WTC11 (cell line): ENCODE results near the gene ALPI.

Source experiments
- AFF4 ChIP-seq: sonication (generic); formaldehyde crosslinking; IDR thresholded peaks from 2 replicates; pipeline ENCODE4 v1.8.1; 2023; ENCODE audit warnings: mild to moderate bottlenecking, missing genetic modification reagents, borderline replicate concordance
- ATF2 ChIP-seq: sonication (generic); formaldehyde crosslinking; IDR thresholded peaks from 2 replicates; pipeline ENCODE4 v1.8.1; 2022; ENCODE audit warnings: low read depth, missing genetic modification reagents, borderline replicate concordance
- CTCF ChIP-seq: fragments of 200-600 bp; IDR thresholded peaks from 2 replicates; pipeline ENCODE4 v1.8.0; 2022; ENCODE audit warnings: antibody characterized with exemption
- E2F4 ChIP-seq: sonication (generic); formaldehyde crosslinking; IDR thresholded peaks from 2 replicates; pipeline ENCODE4 v1.8.1; 2022; ENCODE audit warnings: low read depth, mild to moderate bottlenecking, moderate library complexity, missing genetic modification reagents, borderline replicate concordance
- ESRRA ChIP-seq: sonication (generic); formaldehyde crosslinking; IDR thresholded peaks from 2 replicates; pipeline ENCODE4 v1.8.1; 2022; ENCODE audit warnings: mild to moderate bottlenecking, missing genetic modification reagents, borderline replicate concordance
- NFE2L1 ChIP-seq: sonication (generic); formaldehyde crosslinking; IDR thresholded peaks from 2 replicates; pipeline ENCODE4 v1.8.1; 2023; ENCODE audit warnings: missing genetic modification reagents
- NR2C2 ChIP-seq: sonication (generic); formaldehyde crosslinking; IDR thresholded peaks from 2 replicates; pipeline ENCODE4 v1.8.0; 2022; ENCODE audit warnings: mild to moderate bottlenecking, missing genetic modification reagents
- PREB ChIP-seq: sonication (generic); formaldehyde crosslinking; IDR thresholded peaks from 2 replicates; pipeline ENCODE4 v1.8.1; 2022; ENCODE audit warnings: mild to moderate bottlenecking, missing genetic modification reagents, moderate library complexity, borderline replicate concordance
- PRRX2 ChIP-seq: fragments of 250-450 bp; sonication (Bioruptor Pico); IDR thresholded peaks from 2 replicates; pipeline ENCODE4 v1.8.0; 2021; ENCODE audit warnings: mild to moderate bottlenecking
- TP53 ChIP-seq: sonication (generic); formaldehyde crosslinking; IDR thresholded peaks from 2 replicates; pipeline ENCODE4 v1.8.1; 2023; ENCODE audit warnings: mild to moderate bottlenecking, missing genetic modification reagents
- ZNF138 ChIP-seq: sonication (generic); formaldehyde crosslinking; conservative IDR thresholded peaks from 2 replicates; pipeline ENCODE4 v1.8.1; 2022; ENCODE audit warnings: mild to moderate bottlenecking, moderate library complexity, missing genetic modification reagents
- TF ChIP-seq, protein P1 (sequence below): sonication (generic); formaldehyde crosslinking; IDR thresholded peaks from 2 replicates; pipeline ENCODE4 v1.8.1; 2022; ENCODE audit warnings: mild to moderate bottlenecking, moderate library complexity, missing genetic modification reagents
- TF ChIP-seq, protein P2 (sequence below): sonication (generic); formaldehyde crosslinking; IDR thresholded peaks from 2 replicates; pipeline ENCODE4 v1.8.1; 2023; ENCODE audit warnings: mild to moderate bottlenecking, missing genetic modification reagents, moderate library complexity
- TF ChIP-seq, protein P3 (sequence below): sonication (generic); formaldehyde crosslinking; IDR thresholded peaks from 2 replicates; pipeline ENCODE4 v1.8.0; 2022; ENCODE audit warnings: mild to moderate bottlenecking, missing genetic modification reagents

GRCh38 chr2:232418466-232419244 lies 37.3 kb upstream of the ALPI start:
- no peak for TF ChIP-seq CTCF
- TF ChIP-seq ZNF138 (CRISPR knock-in tag) = no peak
- TF ChIP-seq ATF2 (CRISPR knock-in tag) = no peak
- TF ChIP-seq NR2C2 (CRISPR knock-in tag) = no peak
- no peak for TF ChIP-seq PRRX2
- TF ChIP-seq E2F4 (CRISPR knock-in tag) = no peak
- TF ChIP-seq, protein P1, sequence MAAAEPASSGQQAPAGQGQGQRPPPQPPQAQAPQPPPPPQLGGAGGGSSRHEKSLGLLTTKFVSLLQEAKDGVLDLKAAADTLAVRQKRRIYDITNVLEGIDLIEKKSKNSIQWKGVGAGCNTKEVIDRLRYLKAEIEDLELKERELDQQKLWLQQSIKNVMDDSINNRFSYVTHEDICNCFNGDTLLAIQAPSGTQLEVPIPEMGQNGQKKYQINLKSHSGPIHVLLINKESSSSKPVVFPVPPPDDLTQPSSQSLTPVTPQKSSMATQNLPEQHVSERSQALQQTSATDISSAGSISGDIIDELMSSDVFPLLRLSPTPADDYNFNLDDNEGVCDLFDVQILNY (CRISPR knock-in tag) = no peak
- TF ChIP-seq TP53 (CRISPR knock-in tag) = 0 out of 2 replicates have a peak, but pooled peaks have one; percentile 9
- no peak for TF ChIP-seq PREB (CRISPR knock-in tag)
- TF ChIP-seq NFE2L1 (CRISPR knock-in tag) = no peak
- TF ChIP-seq ESRRA (CRISPR knock-in tag) = no peak
- no peak for TF ChIP-seq AFF4 (CRISPR knock-in tag)
- TF ChIP-seq, protein P2, sequence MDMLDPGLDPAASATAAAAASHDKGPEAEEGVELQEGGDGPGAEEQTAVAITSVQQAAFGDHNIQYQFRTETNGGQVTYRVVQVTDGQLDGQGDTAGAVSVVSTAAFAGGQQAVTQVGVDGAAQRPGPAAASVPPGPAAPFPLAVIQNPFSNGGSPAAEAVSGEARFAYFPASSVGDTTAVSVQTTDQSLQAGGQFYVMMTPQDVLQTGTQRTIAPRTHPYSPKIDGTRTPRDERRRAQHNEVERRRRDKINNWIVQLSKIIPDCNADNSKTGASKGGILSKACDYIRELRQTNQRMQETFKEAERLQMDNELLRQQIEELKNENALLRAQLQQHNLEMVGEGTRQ (CRISPR knock-in tag) = 0 out of 2 replicates have a peak, but pooled peaks have one; percentile 10
- TF ChIP-seq, protein P3, sequence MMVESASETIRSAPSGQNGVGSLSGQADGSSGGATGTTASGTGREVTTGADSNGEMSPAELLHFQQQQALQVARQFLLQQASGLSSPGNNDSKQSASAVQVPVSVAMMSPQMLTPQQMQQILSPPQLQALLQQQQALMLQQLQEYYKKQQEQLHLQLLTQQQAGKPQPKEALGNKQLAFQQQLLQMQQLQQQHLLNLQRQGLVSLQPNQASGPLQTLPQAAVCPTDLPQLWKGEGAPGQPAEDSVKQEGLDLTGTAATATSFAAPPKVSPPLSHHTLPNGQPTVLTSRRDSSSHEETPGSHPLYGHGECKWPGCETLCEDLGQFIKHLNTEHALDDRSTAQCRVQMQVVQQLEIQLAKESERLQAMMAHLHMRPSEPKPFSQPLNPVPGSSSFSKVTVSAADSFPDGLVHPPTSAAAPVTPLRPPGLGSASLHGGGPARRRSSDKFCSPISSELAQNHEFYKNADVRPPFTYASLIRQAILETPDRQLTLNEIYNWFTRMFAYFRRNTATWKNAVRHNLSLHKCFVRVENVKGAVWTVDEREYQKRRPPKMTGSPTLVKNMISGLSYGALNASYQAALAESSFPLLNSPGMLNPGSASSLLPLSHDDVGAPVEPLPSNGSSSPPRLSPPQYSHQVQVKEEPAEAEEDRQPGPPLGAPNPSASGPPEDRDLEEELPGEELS (CRISPR knock-in tag) = no peak
